Tibial nerve (tissue), 4 donors: ENCODE data around the gene CXXC5.

ENCODE experiments used
- CTCF ChIP-seq, 5 experiments: fragments of 200-600 bp in 3 of 5; fragments of 450-650 bp in 2 of 5; sonication (generic) in 3 of 5; IDR thresholded peaks; one replicate each; pipeline ENCODE4 v1.5.1; 2016 to 2019; ENCODE audit warnings: antibody characterized with exemption in 5 of 5, mild to moderate bottlenecking in 3 of 5, moderate library complexity in 2 of 5
- EP300 ChIP-seq, 2 donors: sonication (generic); formaldehyde crosslinking; IDR thresholded peaks; one replicate each; pipeline ENCODE4 v1.6.1; 2017; ENCODE audit warnings: antibody characterized with exemption in 2 of 2, mild to moderate bottlenecking in 1 of 2

DNA sequence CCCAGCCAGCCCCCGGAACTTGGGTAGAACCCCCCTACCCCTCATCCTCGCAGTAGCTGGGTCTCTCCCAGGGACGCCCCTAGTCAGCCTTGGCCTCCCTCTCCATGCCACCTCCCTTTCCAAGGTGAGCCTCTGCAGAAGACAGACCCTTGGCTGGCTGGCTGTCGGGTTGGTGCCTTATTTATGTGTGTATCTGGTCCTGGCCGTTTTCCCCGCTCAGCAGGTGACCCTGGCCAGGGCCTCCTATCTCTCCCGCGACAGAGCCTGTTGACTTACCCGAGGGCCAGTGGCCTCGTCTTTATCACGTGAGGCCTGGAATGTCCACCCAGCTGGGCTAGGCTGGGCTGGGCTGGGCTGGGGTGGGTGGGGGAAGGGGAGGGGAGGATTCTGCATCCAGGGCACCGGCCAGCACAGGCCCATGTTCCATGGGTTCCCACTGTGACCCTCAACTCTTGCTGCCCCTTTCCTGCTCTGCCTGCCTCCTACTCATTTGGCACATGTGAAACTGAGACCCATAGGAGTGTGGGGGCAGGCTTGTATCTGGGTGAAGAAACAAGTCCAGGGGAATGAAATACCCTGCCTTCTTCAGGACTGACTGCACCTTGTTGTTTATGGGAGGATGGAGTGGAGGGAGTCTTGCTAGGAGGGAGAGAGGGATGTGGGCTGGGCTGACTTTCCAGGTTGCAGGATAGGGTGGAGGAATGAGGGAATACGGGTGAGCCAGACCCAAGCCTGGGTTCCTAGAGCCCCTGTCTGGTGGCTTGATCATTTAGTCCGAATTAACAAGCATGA, 3.1 kb downstream of the CXXC5 start:
- no peak for TF ChIP-seq CTCF (IDR thresholded peaks at IDR 0.05)
- TF ChIP-seq EP300 (IDR thresholded peaks at IDR 0.05) = peak in 1 of 2 donors; percentile 87
